GM18868 (cell line): ENCODE measurements around the gene CDKN2A.
"Not testable (repeated sequence)": the region's sequence is repeated elsewhere in the genome, so short reads cannot be mapped to it uniquely, and the experiment has no call there.

Experiments used
- ATAC-seq: cut with Tn5 transposase; IDR thresholded peaks from one replicate; pipeline ENCODE4 v1.9.1; 2021; ENCODE audit warnings: mild to moderate bottlenecking, moderate library complexity; ENCODE audit not compliant: unreplicated experiment

Gene CDKN2A

GRCh38 chr9:21982861-21983560, 11.2 kb downstream of the CDKN2A start:
- ATAC-seq = no peak

- no peak for ATAC-seq
These were observed 11.8 kb downstream of the CDKN2A start for GRCh38 chr9:21982391-21982790.

GRCh38 chr9:21976334-21976875, 17.8 kb downstream of the CDKN2A start:
- no peak for ATAC-seq

GRCh38 chr9:21974722-21975409, 19.3 kb downstream of the CDKN2A start:
- peak; percentile 74 for ATAC-seq

GRCh38 chr9:21974343-21974721, 19.9 kb downstream of the CDKN2A start:
- no peak for ATAC-seq

GRCh38 chr9:21972361-21972760, 21.8 kb downstream of the CDKN2A start:
- no peak for ATAC-seq

GRCh38 chr9:21970800-21971640, 23.2 kb downstream of the CDKN2A start:
- no peak for ATAC-seq

GRCh38 chr9:21969951-21970799, 24.0 kb downstream of the CDKN2A start:
- ATAC-seq = no peak

GRCh38 chr9:21969011-21969940, 24.9 kb downstream of the CDKN2A start:
- ATAC-seq = no peak

GRCh38 chr9:21968331-21969010, 25.7 kb downstream of the CDKN2A start:
- no peak for ATAC-seq

- ATAC-seq = no peak
These were observed 26.5 kb downstream of the CDKN2A start for GRCh38 chr9:21967702-21968101.

GRCh38 chr9:21967169-21967568, 27.0 kb downstream of the CDKN2A start:
- no peak for ATAC-seq

- ATAC-seq = no peak
These were observed 27.9 kb downstream of the CDKN2A start for GRCh38 chr9:21966140-21966851.

GRCh38 chr9:21965401-21965951, 28.7 kb downstream of the CDKN2A start:
- ATAC-seq = peak; percentile 85

GRCh38 chr9:21964925-21965385, 29.2 kb downstream of the CDKN2A start:
- peak; percentile 73 for ATAC-seq

- no peak for ATAC-seq
These were observed 32.6 kb downstream of the CDKN2A start for GRCh38 chr9:21961569-21961968.

GRCh38 chr9:21959268-21959667, 34.9 kb downstream of the CDKN2A start:
- ATAC-seq = not testable (repeated sequence)

- no peak for ATAC-seq
These were observed 35.4 kb downstream of the CDKN2A start for GRCh38 chr9:21958833-21959232.
